Keratinocyte (primary cell): ENCODE results near the gene CCNL2. TPM values are rescaled to one million over a fixed set of nuclear protein-coding genes. Genes with fewer than 3 reads are reported as not detected.
"Not testable (repeated sequence)": the region's sequence is repeated elsewhere in the genome, so short reads cannot be mapped to it uniquely, and the experiment has no call there.

ENCODE experiments used
- DNase-seq: peaks from one replicate; pipeline ENCODE4 v3.0.0-alpha.2; 2011; ENCODE audit warnings: low read depth, missing footprints, low spot score
- FAIRE-seq: peaks from 2 replicates; lab custom pipeline; 2011; peaks lifted over from hg19 to GRCh38; lab: Jason Lieb, UNC
- H2AFZ ChIP-seq: 2 replicates; pipeline ENCODE4 v1.6.0; 2012; ENCODE audit warnings: low read length, control low read depth, inconsistent platforms; ENCODE audit not compliant: control insufficient read depth
- H3K27ac ChIP-seq: 2 replicates; pipeline ENCODE4 v1.5.1; 2011; ENCODE audit warnings: low read length; ENCODE audit not compliant: control insufficient read depth, insufficient read depth
- H3K27me3 ChIP-seq: 3 replicates; pipeline ENCODE4 v1.6.0; 2011; ENCODE audit warnings: low read length; ENCODE audit not compliant: control insufficient read depth, insufficient read depth; ENCODE audit errors: extremely low read depth
- H3K36me3 ChIP-seq, 2 experiments: 2 replicates in 1 of 2; 3 replicates in 1 of 2; pipeline ENCODE4 v1.5.1; 2011; ENCODE audit warnings: low read length in 2 of 2, mild to moderate bottlenecking in 1 of 2; ENCODE audit not compliant: control insufficient read depth in 2 of 2, insufficient read depth in 2 of 2; ENCODE audit errors: extremely low read depth in 1 of 2
- H3K4me1 ChIP-seq: 3 replicates; pipeline ENCODE4 v1.5.1; 2011; ENCODE audit warnings: low read length; ENCODE audit not compliant: control insufficient read depth, insufficient read depth; ENCODE audit errors: extremely low read depth
- H3K4me2 ChIP-seq: 3 replicates; pipeline ENCODE4 v1.6.0; 2011; ENCODE audit warnings: low read depth, low read length; ENCODE audit not compliant: control insufficient read depth, insufficient read depth; ENCODE audit errors: extremely low read depth
- H3K4me3 ChIP-seq, 3 experiments: fragments of 200-600 bp in 1 of 3; sonication (generic) in 1 of 3; 2 replicates in 2 of 3; 3 replicates in 1 of 3; pipeline ENCODE4 v1.5.1; 2011 to 2016; ENCODE audit warnings: low read length in 3 of 3, mild to moderate bottlenecking in 3 of 3, control low read depth in 2 of 3, inconsistent platforms in 1 of 3, low read depth in 1 of 3, mixed read lengths in 1 of 3, mixed run types in 1 of 3, moderate library complexity in 1 of 3; ENCODE audit not compliant: control insufficient read depth in 2 of 3, insufficient read depth in 2 of 3; ENCODE audit errors: extremely low read depth in 1 of 3
- H3K79me2 ChIP-seq: 2 replicates; pipeline ENCODE4 v1.6.0; 2012; ENCODE audit warnings: low read length; ENCODE audit not compliant: control insufficient read depth, insufficient read depth
- H3K9ac ChIP-seq: 3 replicates; pipeline ENCODE4 v1.6.0; 2011; ENCODE audit warnings: low read length; ENCODE audit not compliant: control insufficient read depth, insufficient read depth; ENCODE audit errors: extremely low read depth
- H3K9me1 ChIP-seq: 3 replicates; pipeline ENCODE4 v1.6.0; 2011; ENCODE audit warnings: low read length; ENCODE audit not compliant: control insufficient read depth, insufficient read depth; ENCODE audit errors: extremely low read depth
- H3K9me3 ChIP-seq: 2 replicates; pipeline ENCODE4 v1.5.1; 2012; ENCODE audit warnings: low read depth, low read length; ENCODE audit not compliant: control insufficient read depth
- H4K20me1 ChIP-seq: 3 replicates; pipeline ENCODE4 v1.6.0; 2011; ENCODE audit warnings: low read length; ENCODE audit not compliant: control insufficient read depth, insufficient read depth; ENCODE audit errors: extremely low read depth
- CTCF ChIP-seq, 3 experiments: IDR thresholded peaks in 1 of 3; conservative IDR thresholded peaks in 1 of 3; optimal IDR thresholded peaks in 1 of 3; 2 replicates in 2 of 3; 3 replicates in 1 of 3; pipeline versions ENCODE3 to v1.5.1; 2011; ENCODE audit warnings: low read length in 3 of 3, mild to moderate bottlenecking in 3 of 3, moderate library complexity in 2 of 3, control low read depth in 1 of 3, inconsistent platforms in 1 of 3; ENCODE audit not compliant: insufficient read depth in 2 of 3; ENCODE audit errors: extremely low read depth in 1 of 3
- EZH2 ChIP-seq: IDR thresholded peaks from one replicate; pipeline ENCODE4 v1.6.1; 2012; ENCODE audit warnings: inconsistent platforms, mild to moderate bottlenecking, low read length, moderate library complexity
- dilution Hi-C: fragments of 300-500 bp; cut with MboI; formaldehyde crosslinking; loops from one replicate; pipeline ENCODE4 v1.7.0; 2020; ENCODE audit warnings: low sequenced_read_pairs; ENCODE audit not compliant: extremely low pct_ligation_motif_present
- polyA plus RNA-seq, 5 experiments: library from polyadenylated mRNA; depleted of rRNA in 3 of 5; stranded (reverse) in 3 of 5; stranded (forward) in 1 of 5; unstranded in 1 of 5; fragments of >200 nt; gene quantifications; 1 replicate in 1 of 5; 2 replicates in 3 of 5; 3 replicates in 1 of 5; pipeline versions ENCODE4 v1.2.1 to v1.2.3, GENCODE V29; 2011 to 2012; ENCODE audit warnings: missing spikeins in 2 of 5, low read depth in 1 of 5, low replicate concordance in 1 of 5

The CCNL2 gene
- polyA plus RNA-seq, 1 donor (not counting 4 experiments of a cell fraction or from before 2014, with no cell fraction given) = 140 TPM

GRCh38 chr1:1429671-1430073 lies 30.5 kb upstream of the CCNL2 start:
- no peak overlapping the region for H3K9ac ChIP-seq
- H3K9me3 ChIP-seq = no peaks in the 10 kb centered on the region
- no peak overlapping the region for H3K4me2 ChIP-seq
- no peaks in the 10 kb centered on the region for H3K36me3 ChIP-seq
- H4K20me1 ChIP-seq = no peaks in the 10 kb centered on the region
- H3K27ac ChIP-seq = no peak overlapping the region
- no peaks in the 10 kb centered on the region for H3K9me1 ChIP-seq
- FAIRE-seq (no peak), DNase-seq (no peak)
- dilution Hi-C loops = no loop called here
- TF ChIP-seq EZH2 = no peak
- TF ChIP-seq CTCF (optimal IDR thresholded peaks at IDR 0.05 in 1 of 3, IDR thresholded peaks at IDR 0.05 in 1 of 3, conservative IDR thresholded peaks at IDR 0.05 in 1 of 3; ENCODE audit: extremely low read depth in 1 of 3, insufficient read depth in 2 of 3, low read length in 3 of 3) = no peak
- H2AFZ ChIP-seq = no peak overlapping the region
- H3K4me3 ChIP-seq = no peak overlapping the region
- H3K79me2 ChIP-seq = no peaks in the 10 kb centered on the region
- peaks cover 18% of the 10 kb centered on the region for H3K4me1 ChIP-seq
- no peaks in the 10 kb centered on the region for H3K27me3 ChIP-seq

DNA sequence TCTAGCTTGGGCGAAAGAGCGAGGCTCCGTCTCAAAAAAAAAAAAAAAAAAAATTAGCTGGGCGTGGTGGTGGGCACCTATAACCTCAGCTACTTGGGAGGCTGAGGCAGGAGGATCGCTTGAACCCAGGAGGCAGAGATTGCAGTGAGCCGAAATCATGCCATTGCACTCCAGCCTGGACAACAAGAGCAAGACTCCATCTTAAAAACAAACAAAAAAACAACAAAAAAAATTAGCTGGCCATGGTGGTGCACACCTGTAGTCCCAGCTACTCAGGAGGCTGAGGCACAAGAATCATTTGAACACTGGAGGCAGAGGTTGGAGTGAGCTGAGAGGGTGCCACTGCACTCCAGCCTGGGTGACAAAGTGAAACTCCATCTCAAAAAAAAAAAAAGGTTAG lies 29.8 kb upstream of the CCNL2 start:
- H3K9me3 ChIP-seq, FAIRE-seq, H3K4me2 ChIP-seq, H3K36me3 ChIP-seq, H2AFZ ChIP-seq, H3K9ac ChIP-seq, DNase-seq, H3K9me1 ChIP-seq, dilution Hi-C loops, H3K79me2 ChIP-seq, H4K20me1 ChIP-seq, H3K27me3 ChIP-seq, H3K27ac ChIP-seq, H3K4me3 ChIP-seq: not testable (repeated sequence)
- peaks cover 11% of the 10 kb centered on the region for H3K4me1 ChIP-seq

- TF ChIP-seq CTCF (optimal IDR thresholded peaks at IDR 0.05 in 1 of 3, IDR thresholded peaks at IDR 0.05 in 1 of 3, conservative IDR thresholded peaks at IDR 0.05 in 1 of 3; ENCODE audit: extremely low read depth in 1 of 3, insufficient read depth in 2 of 3, low read length in 3 of 3) (no peak), EZH2 (no peak)
- Histone ChIP-seq H2AFZ (no peak overlapping the region), H4K20me1 (no peaks in the 10 kb centered on the region), H3K9me3 (no peaks in the 10 kb centered on the region), H3K9me1 (no peaks in the 10 kb centered on the region), H3K4me2 (no peak overlapping the region), H3K4me1 (peaks cover 5% of the 10 kb centered on the region), H3K27me3 (no peaks in the 10 kb centered on the region), H3K36me3 (no peaks in the 10 kb centered on the region), H3K27ac (no peak overlapping the region), H3K4me3 (no peak overlapping the region), H3K79me2 (no peaks in the 10 kb centered on the region), H3K9ac (no peak overlapping the region)
- DNase-seq (no peak), FAIRE-seq (no peak)
- dilution Hi-C loops = no loop called here
These were observed 29.0 kb upstream of the CCNL2 start for GRCh38 chr1:1428174-1428573.
